Astrocyte (in vitro differentiated cells and primary cell): ENCODE results near the gene FNDC3B.

Experiments used
- EZH2 ChIP-seq: IDR thresholded peaks from 2 replicates; pipeline ENCODE4 v1.6.1; 2012; ENCODE audit warnings: mild to moderate bottlenecking, low read length, inconsistent platforms; ENCODE audit not compliant: insufficient read depth
- TF ChIP-seq, protein P1 (sequence below): IDR thresholded peaks from 2 replicates; pipeline ENCODE4 v1.5.1; 2011; ENCODE audit warnings: low read depth, mild to moderate bottlenecking, inconsistent platforms, low read length, moderate library complexity; ENCODE audit not compliant: insufficient read depth

- TF ChIP-seq, protein P1, sequence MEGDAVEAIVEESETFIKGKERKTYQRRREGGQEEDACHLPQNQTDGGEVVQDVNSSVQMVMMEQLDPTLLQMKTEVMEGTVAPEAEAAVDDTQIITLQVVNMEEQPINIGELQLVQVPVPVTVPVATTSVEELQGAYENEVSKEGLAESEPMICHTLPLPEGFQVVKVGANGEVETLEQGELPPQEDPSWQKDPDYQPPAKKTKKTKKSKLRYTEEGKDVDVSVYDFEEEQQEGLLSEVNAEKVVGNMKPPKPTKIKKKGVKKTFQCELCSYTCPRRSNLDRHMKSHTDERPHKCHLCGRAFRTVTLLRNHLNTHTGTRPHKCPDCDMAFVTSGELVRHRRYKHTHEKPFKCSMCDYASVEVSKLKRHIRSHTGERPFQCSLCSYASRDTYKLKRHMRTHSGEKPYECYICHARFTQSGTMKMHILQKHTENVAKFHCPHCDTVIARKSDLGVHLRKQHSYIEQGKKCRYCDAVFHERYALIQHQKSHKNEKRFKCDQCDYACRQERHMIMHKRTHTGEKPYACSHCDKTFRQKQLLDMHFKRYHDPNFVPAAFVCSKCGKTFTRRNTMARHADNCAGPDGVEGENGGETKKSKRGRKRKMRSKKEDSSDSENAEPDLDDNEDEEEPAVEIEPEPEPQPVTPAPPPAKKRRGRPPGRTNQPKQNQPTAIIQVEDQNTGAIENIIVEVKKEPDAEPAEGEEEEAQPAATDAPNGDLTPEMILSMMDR, result no peak
- TF ChIP-seq EZH2, result no peak
These were observed 119.4 kb downstream of the FNDC3B start for GRCh38 chr3:172158741-172159140.
